HL-60/S4 treated with phorbol 12-myristate 13-acetate at 8.2 ng/mL for 4 days and 3 days (cell line): ENCODE results near the gene PRRT1.
"Not testable (repeated sequence)": the region's sequence is repeated elsewhere in the genome, so short reads cannot be mapped to it uniquely, and the experiment has no call there.

ENCODE experiments used
- in situ Hi-C: fragments of 300-500 bp; cut with MboI; formaldehyde crosslinking; loops from 2 replicates; pipeline ENCODE4 v1.15.0; 2022; ENCODE audit warnings: low sequenced_read_pairs

Gene PRRT1

GRCh38 chr6:32105433-32105832, 46.3 kb downstream of the PRRT1 start:
- in situ Hi-C loops: no loop called here

GRCh38 chr6:32102255-32102654, 49.5 kb downstream of the PRRT1 start:
- in situ Hi-C loops: no loop called here

GRCh38 chr6:32100251-32100650, 51.5 kb downstream of the PRRT1 start:
- in situ Hi-C loops: not testable (repeated sequence)
